Upper lobe of left lung (tissue), 4 donors: ENCODE data around the gene FPGS.

Source experiments
- POLR2A ChIP-seq, 4 donors: fragments of 450-650 bp; IDR thresholded peaks; one replicate each; pipeline ENCODE4 v1.5.1; 2016 to 2017; ENCODE audit warnings: antibody characterized with exemption in 4 of 4, mild to moderate bottlenecking in 2 of 4
- POLR2AphosphoS5 ChIP-seq, 2 donors: sonication (generic); formaldehyde crosslinking; IDR thresholded peaks; one replicate each; pipeline ENCODE4 v1.5.1; 2017; ENCODE audit warnings: antibody characterized with exemption in 2 of 2
- TF ChIP-seq, protein P1 (sequence below), 6 experiments: fragments of 450-650 bp in 4 of 6; fragments of 200-600 bp in 2 of 6; sonication (generic) in 2 of 6; IDR thresholded peaks; one replicate each; pipeline ENCODE4 v1.5.1; 2016 to 2019; ENCODE audit warnings: antibody characterized with exemption in 6 of 6

- TF ChIP-seq, protein P1, sequence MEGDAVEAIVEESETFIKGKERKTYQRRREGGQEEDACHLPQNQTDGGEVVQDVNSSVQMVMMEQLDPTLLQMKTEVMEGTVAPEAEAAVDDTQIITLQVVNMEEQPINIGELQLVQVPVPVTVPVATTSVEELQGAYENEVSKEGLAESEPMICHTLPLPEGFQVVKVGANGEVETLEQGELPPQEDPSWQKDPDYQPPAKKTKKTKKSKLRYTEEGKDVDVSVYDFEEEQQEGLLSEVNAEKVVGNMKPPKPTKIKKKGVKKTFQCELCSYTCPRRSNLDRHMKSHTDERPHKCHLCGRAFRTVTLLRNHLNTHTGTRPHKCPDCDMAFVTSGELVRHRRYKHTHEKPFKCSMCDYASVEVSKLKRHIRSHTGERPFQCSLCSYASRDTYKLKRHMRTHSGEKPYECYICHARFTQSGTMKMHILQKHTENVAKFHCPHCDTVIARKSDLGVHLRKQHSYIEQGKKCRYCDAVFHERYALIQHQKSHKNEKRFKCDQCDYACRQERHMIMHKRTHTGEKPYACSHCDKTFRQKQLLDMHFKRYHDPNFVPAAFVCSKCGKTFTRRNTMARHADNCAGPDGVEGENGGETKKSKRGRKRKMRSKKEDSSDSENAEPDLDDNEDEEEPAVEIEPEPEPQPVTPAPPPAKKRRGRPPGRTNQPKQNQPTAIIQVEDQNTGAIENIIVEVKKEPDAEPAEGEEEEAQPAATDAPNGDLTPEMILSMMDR (IDR thresholded peaks at IDR 0.05) = no peak
- no peak for TF ChIP-seq POLR2AphosphoS5 (IDR thresholded peaks at IDR 0.05)
- TF ChIP-seq POLR2A (IDR thresholded peaks at IDR 0.05) = no peak
These were observed 15.9 kb downstream of the FPGS start for GRCh38 chr9:127818574-127818973.
